HG03520 (cell line): Measurements from ENCODE around the gene BOC.

Source experiments
- ATAC-seq: cut with Tn5 transposase; IDR thresholded peaks from one replicate; pipeline ENCODE4 v1.9.1; 2021; ENCODE audit warnings: mild to moderate bottlenecking, moderate library complexity; ENCODE audit not compliant: unreplicated experiment

The BOC gene

DNA sequence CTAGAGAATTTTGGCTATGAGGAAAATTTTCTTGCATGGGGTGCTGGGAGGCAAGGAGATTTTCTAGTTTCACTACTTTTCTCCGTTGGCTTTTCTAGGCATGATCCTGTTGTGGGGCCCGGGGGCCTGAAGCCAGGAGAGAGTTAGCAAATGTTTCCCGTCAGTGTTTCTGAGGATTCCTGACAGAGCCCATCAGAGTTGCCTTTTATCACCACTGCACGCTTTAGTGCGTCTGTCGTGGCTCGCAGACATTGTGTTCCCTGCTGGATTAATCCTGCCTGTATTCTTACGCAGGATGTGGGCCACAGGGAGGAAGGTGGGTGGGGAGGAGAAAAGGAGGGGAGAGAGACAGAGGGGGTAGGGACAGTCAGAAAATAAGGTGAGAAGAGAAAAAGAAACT is 18.1 kb upstream of the BOC start:
- no peak for ATAC-seq

DNA sequence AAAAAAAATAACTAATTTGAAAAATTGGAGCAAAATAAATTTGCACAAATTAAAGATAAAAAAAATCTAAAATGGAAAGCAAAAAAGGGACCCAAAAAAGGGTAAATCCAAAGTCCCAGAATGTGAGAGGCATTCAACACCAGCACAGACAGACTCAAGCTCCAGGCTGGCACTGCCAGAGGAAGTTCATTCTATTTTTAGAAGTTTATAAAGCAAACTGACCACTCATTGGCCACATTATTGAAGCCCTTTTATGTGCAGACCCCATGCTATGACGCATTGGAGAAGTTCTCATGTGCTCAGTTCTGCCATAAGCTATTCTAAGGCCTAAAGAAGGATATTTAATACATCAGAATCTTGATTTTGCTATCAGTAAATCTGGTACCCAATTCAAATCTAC is 17.6 kb upstream of the BOC start:
- ATAC-seq: no peak

DNA sequence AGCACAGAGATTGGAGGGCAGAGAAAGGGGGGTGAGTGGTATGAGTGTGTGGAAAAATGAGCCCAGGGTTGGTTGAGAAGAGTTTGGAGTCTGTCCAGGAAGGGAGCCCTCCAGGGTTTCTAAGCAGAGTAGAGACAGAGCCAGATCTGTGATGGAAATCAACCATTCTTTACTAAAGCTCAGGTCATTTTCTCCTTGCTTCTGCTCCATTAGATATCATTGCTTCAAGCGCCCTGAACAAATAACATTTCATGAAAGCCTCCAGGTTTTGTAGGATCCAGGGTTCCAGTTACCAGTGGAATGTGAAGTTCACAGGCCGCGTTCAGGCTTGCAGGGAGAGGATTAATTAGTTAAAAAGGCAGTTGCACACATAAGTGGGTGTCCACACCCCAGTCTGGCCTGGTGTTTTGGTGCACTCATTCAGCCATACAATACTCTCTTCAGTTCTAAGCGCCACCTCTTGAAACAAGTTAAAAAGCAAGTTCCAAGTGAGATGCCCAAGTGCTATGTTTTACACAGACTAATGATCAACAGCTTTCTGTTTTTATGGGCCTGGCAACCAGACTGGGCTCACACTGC is 16.4 kb upstream of the BOC start:
- no peak for ATAC-seq

DNA sequence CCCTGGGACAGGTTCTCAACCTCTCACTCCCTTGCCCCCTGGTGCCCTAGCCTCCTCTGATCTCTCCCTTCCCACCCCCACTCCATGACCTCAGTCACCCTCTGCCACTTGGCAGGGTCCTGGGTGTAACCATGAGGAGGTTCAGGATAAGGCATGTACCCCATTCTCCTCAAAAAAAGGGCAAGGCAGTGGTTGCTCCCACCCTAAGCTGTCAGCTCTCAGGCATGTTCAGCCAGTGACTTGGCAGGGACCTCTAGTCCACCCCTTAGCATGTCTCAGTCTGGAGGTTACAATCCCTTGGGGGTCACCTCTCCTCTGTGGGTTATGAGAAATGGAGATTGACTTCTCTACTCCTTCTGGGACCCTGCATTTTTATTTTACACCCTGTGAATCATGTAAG is 11.0 kb upstream of the BOC start:
- ATAC-seq: no peak

DNA sequence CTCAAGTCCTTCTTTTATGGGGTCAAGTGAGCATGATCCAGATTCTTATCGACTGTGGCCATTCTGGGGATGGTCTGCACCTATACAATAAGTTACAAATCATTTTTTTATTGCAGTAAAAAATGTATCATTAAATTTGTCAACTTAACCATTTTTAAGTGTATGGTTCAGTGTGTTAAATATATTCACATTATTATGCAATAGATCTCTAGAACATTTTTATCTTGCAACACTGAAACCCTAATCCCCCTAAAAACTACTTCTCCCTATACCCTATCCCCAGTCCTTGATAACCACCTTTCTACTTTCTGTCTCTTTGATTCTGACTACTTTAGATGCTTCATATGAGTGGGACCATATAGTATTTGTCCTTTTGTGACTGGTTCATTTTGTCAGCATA is 10.4 kb upstream of the BOC start:
- ATAC-seq: no peak

DNA sequence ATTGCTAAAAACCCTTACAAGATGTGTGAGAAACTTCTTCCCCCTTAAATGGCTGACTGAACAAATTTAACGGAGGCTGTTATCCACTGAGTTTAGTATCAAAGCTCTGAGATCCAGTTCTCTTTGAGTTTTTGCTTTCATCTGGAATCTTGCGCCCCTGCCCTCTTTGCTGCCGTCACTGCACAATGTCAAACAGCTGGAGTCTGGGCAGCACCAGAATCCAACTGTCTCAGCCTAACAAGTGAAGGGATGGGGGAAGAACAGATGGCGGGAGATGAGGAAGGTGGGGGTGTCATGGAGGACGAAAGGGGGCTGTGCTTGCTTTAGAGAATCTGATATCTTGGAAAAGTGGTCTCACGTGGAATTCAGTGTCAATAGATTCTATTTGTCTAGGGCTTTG is 7.0 kb upstream of the BOC start:
- ATAC-seq: no peak

DNA sequence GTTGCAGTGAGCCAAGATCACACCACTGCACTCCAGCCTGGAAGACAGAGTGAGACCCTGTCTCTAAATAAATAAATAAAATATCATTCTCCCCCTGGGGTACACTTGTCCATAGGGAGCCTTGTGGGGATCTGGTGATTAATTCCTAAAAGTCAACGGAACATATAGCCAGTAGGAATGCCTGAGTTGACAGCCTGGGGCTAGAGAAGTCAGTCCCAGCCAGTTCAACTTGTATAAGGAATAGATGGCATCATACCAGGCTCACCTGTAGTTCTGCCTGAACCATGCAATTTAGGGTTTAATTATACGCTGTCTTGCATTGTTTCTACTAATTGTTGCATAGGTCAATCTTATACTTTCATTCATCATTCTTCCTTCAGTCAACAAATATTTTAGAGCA is 5.9 kb upstream of the BOC start:
- no peak for ATAC-seq

DNA sequence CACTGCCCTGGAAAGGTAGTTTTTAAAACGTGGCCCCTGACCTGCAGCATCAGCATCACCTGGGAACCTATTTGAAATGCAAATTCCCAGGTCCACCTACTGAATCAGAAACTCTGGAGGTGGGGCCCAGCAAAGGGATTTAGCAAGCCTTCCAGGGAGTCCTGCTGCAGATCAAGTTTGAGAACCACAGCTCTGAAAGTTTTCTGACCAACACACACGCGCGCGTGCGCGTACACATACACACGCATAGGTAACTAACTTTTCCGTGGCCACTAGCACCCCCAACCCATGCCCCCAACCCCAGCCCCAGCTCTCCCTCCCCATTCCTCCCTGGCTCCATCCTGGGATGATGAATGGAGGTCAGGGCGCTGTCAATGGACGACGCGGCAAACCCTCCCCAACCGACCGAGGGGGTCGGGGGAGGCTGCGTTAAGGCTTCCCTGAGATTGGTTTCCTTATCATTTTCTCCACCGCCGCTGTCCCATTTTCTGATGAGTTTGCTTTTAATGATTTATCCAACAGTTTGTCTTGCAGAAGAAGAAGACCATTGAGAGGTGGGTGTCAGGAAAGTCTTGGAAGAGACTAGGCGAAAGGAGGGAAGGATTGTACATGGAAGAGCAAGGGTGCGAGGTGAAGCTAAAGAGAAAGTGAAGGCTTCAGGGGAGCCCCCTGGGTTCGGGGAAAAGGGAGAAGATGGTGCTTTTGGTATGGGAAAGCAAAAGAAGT is 590 bp upstream of the BOC start:
- no peak for ATAC-seq

DNA sequence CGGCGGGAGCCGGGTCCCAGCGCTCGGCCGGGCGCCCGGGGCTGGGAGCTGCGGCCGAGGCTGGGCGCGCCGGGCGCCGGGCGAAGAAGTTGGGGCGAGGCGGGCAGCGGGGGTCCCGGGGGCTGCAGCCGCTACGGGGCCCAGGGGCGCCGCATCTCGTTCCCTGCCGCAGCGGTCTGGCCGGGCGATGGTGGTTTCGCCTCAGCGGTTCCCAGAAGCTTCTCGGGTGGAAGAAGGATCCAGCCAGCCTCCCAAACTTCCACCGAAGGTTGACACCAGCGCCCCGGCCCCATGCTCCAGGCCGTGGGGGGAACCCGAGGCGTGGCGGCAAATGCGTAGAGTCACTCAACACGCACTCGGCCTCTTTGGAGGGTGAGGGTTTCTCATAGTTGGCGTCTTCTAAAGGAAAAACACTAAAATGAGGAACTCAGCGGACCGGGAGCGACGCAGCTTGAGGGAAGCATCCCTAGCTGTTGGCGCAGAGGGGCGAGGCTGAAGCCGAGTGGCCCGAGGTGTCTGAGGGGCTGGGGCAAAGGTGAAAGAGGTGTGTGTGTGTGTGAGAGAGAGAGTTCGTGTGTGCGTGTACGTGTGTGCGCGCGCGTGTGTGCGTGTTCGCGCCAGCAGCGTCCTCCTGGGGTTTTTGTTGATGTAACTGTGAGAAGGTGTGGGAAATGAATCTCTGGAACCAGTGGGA is 940 bp downstream of the BOC start:
- ATAC-seq: no peak

DNA sequence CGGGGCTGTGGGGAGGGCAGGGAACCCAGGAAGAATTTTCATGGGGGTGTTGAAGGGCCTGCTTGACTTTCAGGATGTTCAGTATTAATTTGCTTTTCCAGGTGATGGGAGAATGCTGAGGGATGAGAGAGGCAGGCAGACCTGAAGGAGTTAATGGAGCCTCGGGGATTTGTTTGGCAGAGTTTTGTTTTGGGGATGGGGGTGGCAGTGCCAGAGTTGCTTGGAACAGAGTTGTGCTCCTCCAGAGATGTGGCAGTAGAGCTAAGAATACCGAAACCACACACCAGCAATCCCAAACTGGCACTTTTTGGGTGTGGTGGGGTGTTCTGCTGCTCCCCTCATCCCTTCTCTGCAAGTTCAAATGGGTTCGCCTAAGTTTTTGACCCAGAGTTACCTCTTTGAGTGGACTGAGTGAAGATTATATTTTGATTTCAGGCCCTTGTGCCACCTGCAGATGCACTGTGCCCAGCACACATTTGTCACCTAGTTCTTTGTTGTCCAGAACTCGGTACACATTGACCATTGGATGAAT is 1.6 kb downstream of the BOC start:
- no peak for ATAC-seq

DNA sequence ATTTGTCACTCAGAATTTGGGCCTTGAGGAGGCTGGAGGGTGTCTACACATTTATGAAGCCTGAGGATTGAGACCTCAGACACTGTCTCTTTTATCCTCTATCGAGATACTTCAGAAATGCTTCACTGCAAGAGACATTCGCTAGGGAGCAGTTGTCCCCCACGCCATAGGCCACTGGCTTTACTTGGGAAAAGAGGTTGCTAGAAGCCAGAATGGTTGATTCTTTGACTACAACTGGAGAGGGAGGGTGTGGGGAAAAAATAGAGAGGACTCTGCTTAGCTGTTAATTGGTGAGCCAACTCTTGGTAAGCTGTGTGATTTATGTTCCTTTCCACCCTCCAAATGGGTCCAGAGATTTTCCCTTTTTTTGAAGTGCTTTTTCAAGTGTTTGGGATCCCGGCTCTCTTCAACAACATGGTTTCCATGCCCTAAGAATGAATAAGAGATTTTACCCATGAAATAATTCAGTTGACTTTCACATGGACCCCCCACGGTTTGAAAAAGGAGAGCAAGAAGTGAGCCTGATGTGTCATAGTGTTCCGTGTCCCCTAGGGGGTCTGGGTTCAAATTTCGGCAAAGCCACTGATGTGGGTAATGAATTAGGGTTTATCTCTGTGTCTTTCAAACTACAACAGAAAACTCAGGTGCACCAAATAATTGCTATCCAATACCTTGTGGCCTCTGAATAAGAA is 2.7 kb downstream of the BOC start:
- ATAC-seq: no peak

DNA sequence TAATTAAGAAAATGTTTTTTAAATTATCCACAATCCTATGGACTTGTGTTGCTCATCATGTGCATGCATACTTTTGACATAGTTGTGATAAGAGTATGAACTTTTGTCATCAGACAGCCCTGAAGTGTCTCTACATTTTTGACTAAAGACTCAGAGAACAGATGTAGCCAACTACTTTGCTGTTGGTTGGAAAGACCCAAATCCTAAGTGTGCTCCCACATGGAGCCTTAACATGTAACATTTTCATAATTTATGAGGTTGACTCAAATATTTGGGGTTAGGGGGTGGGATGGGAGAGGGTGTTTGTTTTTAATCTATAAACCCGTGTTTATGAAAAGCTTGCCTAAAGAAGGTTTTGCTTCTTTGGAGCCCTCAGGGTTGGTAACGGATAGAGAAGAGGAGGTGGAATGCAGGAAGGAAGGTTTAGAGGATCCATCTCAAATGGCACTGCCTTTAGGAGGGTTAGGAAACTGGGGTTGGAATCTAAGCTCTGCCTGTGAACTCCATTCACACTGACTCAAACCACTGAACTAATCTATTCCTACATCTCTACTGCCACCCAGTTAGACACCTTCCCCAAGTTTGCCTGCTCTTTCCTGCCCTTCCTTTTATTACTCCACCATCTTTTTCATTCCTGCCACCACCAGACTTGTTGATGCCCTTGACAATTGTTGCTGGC is 3.7 kb downstream of the BOC start:
- ATAC-seq: no peak

DNA sequence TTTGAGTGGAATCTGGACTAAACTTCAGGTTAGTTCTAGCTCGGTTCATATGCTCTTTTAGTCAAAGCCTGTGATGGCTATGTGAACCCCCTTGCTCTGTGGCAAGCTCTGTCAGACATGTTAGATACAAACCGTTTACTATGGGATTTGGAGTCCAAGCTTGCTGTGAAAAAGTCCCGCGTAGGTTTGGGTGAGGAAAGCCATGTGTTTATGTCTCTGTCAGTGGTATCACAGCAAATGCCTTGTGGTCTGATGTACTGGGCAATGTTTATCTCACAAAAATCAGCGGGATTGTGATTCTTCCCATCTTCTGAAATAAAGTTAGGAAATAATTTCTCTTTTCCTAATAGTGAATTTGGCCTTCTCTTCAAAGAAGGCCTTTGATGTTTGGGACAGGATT is 5.0 kb downstream of the BOC start:
- no peak for ATAC-seq

DNA sequence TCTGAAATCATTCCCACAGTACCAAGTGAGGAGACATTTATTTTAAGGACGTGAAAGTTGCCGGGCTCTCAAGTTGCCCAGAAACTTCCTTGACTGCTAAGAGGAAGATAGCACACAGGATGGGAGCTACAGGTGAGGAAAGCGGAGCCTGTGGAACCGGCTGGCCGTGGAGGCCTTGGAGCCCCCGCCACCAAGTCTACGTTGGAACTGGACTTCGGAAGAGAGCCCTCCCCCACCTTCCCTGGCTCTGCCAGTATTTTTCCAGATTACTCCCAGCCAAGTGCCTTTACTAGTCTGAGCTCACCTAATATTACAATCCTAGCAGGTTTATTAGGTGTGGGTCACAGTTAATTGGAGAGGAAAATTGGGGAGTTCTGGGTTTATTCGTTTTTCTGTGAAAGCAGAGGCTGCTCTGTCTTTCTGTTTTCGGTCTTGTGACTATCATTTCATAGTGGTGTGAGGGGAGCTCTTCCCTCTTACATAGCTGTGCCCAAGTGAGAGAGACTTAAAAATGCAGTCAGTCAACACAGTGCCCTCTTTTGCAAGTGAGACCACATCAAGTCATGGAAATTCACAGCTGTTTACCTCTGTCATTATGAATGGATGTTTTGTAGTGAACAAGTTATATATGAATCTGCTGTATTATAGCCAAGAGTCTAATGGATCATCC is 6.8 kb downstream of the BOC start:
- no peak for ATAC-seq

DNA sequence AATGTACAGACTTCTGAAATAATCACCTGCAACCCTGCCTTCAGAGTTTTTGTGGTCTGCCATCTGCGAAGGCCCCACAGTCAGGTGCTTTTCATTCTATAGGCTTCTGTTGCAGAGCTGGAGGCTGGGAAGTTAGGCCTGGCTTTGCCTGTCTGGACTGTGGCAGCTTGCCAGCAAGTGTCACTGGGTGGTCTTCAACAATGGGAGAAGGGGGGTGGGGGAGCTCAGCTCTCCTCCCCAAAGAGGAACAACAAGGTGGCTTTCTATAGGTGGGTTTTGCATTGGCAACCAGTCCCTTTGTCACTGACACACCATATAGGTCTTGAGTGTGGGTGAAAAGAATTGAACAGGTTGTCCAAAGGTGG is 7.3 kb downstream of the BOC start:
- no peak for ATAC-seq

DNA sequence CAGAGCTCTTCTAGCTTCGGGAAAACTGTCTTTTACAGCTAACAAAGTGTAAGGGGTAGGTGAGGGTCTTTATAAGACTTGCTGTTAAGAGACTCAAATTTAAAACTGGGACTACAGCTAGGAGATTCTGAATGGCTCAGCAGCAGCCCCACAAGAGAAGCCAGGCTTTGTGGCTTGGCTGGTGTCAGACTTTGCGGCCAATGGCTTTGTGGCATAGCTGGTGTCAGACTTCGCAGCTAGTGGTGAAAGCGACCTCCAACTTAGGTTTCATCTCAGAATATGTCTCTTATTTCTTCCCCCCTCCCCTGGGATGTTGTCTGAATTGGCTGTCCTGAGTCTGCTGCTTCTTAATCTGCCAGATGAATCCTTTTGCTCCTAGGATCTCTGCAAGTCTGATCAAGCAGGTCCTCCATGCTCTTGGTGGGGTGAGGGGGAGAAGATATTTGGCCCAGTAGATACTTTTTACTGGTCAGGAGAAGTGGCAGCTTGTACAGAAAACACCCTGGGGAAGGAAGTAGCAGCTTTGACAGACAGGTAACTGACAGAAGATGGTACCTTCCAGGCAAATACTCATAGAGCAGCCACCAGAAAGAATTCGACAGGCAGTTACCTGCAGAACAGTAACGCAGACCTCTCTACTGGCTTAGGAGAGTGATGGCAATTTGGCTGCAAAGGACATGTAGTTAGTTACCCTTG is 8.4 kb downstream of the BOC start:
- no peak for ATAC-seq

DNA sequence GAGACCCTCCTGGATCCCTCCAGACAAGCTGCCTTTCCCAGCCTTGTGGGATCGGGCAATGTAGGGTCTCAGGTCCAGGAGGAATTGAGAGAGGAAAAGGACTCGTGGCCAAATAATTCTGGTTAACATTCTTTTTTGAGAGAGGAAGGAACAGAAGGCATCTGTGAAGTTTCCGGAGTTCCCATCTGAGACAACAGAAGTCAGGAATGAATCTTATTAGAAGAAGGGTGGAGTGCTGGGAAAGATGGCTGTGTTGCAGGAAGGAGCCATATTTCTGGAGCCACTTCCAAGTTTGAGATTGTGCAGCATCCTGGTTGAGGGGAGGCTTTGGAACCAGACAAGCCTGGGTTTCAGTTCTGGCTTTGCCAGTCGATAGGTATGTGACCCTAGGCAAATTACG is 9.4 kb downstream of the BOC start:
- no peak for ATAC-seq

DNA sequence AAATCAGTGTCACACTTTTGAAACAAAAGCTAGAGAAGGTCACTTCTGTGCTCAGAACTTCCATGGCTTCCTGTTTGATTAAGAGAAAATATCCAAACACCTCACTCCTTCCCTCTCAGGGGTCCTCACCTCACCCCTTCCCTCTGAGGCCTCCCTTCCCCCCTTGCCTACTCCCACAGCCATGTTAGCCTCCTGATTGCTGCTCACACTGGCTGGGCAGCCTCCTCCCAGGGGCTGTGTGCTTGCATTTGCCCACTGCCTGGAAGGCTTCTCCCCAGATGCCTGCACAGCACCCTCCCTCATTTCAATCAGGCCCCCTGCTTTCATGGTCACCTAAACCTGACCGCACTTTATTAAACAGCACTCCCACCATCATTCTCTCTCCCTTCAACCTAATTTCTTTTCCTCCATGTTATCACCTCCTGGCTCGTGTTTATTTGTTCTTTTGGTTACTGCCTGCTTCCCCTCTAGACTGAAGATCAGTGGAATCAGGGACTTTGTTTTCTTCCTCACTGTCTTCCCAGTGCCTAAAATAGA is 10.4 kb downstream of the BOC start:
- ATAC-seq: no peak

DNA sequence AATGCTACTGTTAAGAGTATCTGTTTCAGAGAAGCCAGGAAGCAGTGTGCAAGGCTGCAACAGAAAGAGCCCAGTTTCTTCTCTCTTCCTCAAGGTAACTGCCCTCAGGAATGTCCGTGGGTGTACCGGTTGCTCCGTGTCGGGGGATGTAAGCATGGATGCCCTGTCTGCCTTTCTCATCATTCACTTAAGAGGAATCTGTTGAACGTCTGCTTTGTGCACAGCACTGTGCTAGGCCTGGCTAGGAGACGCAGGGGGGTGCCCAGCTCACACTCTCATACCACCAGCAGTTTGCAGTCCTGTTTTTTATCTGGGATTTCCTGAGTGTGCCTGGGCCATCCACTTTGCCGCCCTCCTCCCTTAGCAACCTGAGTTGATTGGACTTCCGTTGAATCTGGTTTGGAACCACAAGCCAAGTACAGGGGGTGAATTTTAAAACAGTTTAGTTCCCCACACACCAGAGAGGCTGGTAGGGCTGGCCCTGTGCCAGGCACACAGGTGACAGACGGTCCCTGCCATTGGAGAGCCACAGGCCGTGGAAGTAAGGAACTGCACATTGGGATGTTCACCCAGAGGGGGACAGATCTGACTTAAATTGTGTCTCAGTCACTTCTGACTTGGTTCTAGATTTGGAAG is 11.2 kb downstream of the BOC start:
- no peak for ATAC-seq
